Measurements from ENCODE around the gene C20orf141. TPM values are rescaled to one million over a fixed set of nuclear protein-coding genes. Genes with fewer than 3 reads are reported as not detected.
"Not testable (repeated sequence)": the region's sequence is repeated elsewhere in the genome, so short reads cannot be mapped to it uniquely, and the experiment has no call there.

Gene C20orf141
- total RNA-seq, 1 donor from 2014 or later: not detected

DNA sequence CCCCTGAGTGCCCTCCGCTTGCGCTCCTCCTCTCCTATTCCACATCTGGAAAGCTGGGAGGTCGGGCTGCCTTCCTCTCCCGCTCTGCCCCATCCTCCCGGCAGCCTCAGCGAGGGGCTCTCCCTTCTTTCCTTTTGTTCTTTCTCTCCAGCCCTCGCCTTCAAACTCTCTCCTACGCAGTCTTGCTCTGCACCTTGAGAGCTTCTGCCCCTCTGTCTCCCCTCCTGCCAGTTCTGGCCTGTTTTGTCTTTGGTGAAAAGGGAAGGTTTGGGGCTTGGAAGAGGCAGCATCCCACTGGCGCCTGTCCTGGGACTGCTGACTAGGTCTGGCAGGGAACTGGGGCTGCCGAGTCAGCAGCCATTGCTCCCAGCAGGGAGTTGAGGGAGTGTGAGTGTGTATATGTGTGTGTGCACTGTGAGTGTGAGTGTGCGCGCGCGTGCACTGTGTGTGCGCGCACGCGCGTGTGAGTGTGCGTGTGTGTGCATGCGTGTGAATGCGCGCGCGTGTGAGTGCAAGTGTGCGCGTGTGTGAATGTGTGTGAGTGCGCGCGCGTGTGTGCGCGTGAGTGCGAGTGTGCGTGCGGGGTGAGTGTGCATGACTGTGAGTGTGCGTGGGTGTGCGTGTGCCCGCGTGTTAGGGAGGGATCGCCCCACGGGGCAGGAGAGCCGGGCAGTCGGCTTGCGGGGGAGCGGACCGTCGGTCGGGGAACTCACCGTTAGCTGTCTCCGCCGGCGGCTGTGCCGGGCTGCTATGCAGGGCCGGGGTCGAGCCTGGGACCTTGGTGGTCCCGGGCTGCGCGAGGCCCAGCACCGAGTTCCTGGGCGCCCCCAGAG lies 14.9 kb upstream of the C20orf141 start:
- no peak for DNase-seq

DNA sequence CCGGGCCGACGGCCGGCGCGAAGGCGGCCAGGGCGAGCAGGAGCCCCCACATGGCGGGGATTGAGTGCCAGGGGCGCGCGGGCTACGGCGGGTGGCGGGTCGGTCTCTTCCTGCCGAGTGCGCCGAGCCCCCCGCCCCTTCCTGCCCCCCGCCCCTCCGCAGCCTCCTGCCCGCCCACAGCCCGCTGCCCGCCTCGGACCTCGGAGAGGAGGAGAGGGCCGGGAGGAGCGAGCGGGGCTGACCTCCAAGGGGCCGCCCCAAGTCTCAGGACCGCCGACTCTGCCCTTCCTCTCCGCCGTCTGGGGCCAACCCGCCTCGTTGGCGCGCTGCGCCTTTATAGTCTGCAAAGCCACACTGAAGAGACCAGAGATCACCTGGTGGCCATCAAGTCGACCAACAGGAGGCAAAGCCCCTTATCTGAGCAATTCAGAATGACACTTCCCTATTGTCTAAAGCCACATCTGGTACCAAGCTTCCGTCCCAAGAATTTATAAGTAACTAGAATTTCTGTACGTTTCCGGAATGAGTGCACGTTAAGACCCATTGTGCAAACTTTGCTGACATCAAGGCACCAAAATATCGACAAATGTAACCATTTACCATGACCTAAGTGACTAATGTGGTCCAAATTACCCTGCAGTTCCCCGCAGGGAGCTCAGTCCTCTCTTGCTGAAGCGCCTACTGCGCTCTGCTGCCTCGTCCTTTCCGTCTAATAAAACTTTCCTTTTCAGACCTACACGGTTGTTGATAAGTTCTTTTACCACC lies 14.1 kb upstream of the C20orf141 start, which contains the start of gene CPXM1:
CPXM1 (minus strand) TSS at position 107 of the 765 bp plus-strand sequence; CDS start at position 52, 55 bp downstream.
- peak; percentile 46 for DNase-seq

DNA sequence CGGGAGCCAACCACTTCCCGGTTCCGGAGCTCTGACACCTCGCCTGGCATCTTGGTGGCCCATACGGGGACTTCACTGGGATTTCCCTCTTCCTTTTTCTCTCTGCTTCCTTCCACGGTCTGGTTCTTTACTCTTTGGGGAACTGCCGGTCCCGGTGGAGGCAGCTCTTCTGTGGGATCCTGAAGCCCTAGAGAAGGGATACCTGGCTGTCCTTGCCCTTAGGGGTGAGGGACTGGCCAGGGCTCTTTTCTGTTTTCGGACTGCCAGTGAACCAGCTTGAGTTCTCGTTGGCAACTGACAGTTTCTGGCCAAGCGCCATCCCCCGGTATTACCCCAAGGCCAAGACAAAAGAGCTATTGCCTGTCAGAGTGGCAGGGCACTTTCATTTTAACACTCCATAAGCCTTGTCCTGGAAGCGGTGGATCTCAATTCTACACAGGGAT lies 13.5 kb upstream of the C20orf141 start:
- DNase-seq: no peak

DNA sequence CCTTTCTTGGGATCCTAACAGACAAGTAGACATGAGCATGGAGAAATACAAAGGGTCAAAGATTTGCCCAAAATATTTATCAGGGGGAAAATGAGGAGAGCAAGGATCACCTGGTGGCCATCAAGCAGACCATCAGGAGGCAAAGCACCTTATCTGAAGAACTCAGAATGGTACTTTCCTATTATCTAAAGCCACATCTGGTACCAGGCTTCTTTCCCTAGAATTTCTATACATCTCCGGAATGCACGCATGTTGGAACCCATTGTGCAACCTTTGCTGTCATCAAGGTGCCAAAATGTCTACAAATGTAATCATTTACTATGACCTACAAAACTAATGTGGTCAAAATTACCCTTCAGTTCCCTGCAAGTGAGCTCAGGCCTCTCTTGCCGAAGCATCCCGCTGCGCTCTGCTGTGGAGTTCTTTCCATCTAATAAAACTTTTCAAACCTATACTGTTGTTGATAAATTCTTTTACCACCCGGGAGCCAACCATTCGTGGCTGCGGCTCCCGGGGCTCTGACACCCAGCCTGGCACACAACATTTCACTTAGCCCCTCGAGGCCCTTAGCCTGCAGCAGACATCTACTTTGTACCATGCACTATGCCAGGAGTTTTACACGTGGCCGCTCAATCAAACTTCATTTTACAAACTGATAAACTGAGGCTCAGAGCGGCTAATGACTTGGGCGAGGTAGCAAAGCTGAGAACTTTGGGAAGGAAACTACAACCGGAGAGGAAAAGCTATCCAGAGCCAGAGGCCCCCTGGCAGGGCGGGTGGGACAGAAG lies 10.6 kb upstream of the C20orf141 start:
- no peak for DNase-seq

DNA sequence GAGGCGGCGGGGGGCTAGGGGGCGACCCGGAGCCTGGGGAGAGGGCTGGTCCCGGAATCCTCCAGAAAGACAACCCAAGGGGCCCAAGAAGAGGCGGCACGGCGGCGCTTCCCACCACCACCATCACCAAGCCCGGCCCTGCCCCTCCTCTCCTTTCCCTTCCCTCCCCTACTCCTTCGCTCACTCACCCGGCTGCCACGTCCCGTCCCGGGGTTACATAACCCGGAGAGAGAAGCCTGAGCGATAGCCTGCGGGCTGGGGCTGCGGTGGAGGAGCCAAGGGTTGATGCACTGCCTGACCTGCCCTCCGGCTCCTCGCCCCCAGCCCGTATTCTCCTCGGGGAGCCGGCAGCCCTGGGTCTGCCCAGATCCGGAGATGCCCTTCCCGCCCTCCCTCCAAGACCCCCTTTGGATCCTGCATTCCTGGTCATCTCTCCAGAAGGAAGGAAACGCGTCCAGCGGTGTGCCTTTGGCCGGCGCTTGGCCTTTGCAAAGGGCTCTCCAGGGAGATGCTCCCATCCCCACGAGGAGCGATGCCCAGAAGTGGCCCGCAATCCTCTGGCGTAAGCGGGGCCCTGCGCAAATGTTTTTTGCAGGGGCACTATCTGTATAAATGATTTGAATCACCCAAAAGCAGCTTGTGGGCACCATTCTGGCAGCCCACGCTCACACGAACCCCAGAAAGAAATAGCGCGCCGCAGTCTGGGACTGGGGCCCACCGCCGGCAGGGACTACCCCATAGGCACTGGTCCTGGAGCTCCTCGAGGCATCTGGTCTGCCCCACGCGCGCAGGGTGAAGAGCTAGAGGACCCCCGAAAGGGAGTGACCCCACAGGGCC lies 9.7 kb upstream of the C20orf141 start:
- DNase-seq: no peak

DNA sequence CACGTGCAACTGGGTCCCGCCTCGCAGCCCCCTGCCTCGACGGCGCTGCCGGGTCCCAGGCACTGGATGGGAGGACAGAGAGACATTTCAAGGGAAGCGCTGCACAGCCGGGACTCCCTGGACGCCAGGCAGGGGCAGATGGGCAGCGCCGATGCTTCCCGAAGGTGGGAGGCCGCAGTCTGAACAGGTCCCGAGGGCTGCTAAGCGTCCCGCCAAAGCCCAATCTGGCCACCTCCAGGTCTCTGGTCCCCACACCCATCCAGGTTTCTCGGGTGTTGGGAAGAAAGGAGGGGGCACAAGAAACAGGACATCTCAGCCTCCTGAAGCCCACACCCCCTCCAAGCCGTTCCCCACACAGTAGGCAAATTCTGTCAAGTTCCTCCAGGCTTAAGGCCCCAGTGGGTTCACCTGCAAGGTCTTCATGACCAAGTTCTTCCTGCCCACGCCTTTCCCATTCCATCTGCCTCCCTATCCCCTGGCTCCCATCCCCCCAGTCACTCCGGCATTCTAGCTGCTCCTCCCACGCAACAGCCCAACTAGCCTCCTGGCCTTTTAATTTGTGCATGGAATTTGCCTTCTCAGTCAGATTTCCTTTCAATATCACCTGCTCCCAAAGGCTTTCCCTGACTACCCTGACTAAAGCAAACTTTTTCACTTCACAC lies 9.0 kb upstream of the C20orf141 start:
- no peak for DNase-seq

DNA sequence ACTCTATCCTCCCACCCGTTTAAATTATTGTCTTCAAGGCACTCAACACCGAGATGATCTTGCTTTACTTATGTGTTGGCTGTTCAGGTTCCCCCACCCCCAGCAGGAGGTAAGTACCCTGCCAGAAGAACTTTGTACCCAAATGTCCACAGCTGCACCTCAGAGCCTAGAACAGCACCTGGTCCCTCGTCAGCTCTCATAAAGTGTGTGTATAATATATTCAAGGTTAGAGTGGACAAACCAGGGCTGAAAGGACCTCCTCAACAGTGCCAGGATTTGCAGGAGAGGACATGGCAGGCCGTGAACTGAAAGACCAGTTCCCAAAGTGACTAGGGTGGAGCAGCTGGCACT lies 8.5 kb upstream of the C20orf141 start:
- no peak for DNase-seq

DNA sequence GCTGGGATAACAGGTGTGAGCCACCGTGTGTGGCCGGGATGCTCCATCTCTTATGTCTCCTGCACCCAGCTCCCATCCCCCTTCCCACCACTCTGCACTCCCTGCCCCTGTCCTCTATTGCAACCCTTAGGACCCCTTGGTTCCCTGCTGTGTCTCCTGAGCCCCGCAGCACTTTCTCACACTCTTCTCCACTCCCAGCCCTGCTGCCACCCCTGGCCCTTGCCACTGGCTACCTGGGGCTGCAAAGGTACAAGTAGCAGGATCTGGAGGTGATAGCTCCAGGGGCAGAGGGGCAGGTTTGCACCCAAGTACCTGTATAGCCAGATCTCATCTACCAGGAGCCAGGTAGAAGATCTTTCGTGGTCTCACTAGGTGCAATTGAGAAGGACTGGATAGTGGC lies 7.8 kb upstream of the C20orf141 start:
- no peak for DNase-seq

DNA sequence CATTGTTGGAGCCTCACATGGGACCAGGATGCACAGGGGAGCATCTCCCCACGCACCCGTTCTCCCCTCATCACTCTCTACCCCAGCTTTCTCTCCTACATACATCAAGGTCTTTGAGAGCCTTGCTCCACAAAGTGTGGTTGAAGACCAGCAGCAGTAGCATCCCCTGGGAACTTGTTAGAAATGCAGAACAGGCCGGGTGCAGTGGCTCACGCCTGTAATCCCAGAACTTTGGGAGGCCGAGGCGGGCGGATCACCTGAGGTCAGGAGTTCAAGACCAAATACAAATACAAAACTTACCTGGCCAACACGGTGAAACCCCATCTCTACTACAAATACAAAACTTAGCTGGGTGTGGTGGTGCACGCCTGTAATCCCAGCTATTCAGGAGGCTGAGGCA lies 6.9 kb upstream of the C20orf141 start:
- not testable (repeated sequence) for DNase-seq

DNA sequence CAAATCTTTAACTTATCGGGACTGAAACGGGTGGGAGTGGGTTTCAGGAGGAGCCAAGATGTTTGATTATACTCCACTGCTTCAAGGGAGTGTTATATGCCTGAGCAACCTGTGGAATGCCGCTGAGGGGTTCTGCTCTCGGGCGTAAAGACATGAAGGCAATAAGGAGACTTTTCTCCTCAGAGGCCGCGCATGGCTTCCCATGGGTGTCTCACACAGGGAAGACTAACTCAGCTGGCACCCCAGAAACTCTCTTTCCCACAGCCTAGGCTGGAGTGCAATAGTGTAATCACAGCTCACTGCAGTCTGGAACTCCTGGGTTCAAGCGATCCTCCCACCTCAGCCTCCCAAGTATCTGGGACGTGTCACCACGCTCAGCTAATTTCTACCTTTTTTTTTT lies 5.1 kb upstream of the C20orf141 start:
- DNase-seq: no peak

DNA sequence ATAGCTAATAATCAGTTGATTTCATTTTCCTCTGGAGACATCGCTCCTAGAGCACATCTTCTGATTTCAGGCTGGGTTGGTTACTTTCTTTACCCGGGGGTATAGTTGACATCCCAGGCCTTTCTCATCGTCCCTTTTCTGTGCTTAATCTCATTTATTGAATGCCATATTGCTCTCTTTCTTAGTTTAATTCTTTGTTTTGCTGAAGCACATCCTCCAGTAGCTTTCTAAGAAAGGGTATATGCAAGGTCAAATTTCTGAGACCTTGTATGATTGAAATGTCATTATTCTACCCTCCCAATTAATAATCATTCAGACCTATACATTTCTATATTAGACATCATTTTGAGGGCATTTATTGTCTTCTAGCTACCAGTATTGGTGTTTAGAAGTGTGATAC lies 2.6 kb upstream of the C20orf141 start:
- DNase-seq: no peak

DNA sequence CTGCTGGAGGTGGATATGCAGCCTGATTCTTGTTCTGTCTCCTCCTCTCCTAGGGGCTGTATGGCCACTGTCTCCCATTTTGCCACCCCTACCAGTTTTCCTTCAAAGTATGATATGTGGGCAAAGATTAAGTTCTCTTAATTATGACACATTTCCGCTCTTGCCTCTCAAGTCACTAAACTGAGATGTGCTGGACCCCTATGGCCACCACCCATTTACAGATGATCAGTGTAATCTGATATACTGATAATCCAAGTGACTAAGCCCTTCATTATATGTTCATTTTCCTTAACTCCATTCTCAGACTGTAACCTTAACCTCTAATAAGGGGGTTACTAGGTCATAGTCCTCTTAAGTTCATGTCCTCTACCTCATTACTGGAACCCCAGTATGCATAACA lies 711 bp upstream of the C20orf141 start:
- no peak for DNase-seq

DNA sequence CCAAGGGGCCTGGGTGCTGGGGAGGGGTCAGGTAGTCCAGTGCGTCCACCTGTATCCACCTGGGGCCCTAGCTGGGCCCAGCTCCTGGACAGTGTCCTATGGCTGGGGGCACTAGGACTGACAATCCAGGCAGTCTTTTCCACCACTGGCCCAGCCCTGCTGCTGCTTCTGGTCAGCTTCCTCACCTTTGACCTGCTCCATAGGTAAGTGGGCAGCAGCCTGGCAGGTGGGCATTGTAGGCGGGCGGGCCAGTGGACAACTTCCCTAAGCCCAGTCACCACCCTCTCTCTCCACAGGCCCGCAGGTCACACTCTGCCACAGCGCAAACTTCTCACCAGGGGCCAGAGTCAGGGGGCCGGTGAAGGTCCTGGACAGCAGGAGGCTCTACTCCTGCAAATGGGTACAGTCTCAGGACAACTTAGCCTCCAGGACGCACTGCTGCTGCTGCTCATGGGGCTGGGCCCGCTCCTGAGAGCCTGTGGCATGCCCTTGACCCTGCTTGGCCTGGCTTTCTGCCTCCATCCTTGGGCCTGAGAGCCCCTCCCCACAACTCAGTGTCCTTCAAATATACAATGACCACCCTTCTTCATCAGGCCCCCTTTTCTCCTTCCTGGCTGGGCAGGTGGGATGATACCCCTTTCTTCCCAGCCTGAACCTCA lies 584 bp downstream of the C20orf141 start:
- DNase-seq: no peak

DNA sequence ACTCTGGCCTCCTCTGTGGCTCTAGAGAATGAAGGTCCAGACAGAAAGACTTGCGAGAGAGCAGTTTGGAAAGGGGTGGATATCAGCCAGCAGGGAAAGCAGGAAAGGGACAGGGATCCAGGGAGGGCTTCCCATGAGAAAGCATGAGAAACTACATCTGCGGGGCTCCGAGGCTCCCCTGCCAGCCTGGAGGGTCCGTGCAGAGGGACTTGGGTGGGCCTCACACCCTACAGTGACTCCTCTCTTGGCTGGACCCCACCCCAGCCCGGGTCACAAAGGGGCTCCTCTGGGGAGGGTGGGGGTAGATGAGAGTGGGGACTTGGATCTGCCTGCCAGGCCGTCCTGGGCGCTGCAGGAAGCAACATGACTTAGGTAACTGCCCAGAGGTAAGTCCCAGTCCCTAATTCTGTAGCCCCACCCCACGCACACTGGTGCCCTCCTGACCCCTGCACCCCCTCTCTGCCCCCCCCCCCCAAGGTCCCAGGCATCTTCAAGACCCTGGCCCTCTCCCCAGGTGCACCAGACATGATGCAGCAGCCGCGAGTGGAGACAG lies 1.3 kb downstream of the C20orf141 start, which contains the start of gene TMEM239:
TMEM239 (plus strand) TSS at position 335 of the 553 bp plus-strand sequence; CDS start at position 526, 191 bp downstream.
- DNase-seq: no peak

DNA sequence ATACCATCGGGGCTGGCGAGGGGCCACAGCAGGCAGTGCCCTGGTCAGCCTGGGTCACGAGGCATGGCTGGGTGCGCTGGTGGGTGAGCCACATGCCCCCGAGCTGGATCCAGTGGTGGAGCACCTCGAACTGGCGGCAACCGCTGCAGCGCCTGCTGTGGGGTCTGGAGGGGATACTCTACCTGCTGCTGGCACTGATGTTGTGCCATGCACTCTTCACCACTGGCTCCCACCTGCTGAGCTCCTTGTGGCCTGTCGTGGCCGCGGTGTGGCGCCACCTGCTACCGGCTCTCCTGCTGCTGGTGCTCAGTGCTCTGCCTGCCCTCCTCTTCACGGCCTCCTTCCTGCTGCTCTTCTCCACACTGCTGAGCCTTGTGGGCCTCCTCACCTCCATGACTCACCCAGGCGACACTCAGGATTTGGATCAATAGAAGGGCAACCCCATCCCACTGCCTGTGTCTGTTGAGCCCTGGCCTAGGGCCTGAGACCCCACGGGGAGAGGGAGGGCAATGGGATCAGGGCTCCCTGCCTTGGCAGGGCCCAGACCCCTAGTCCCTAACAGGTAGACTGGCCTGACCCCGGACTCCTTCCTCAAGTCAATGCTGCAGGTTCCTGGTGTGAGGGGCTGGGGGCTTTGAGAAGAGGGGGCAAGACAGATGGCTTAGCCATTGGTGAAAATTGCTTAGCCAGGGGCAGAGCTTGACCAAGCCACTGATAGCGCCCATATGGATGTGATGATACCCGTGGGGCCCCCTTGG lies 2.0 kb downstream of the C20orf141 start:
- no peak for DNase-seq

DNA sequence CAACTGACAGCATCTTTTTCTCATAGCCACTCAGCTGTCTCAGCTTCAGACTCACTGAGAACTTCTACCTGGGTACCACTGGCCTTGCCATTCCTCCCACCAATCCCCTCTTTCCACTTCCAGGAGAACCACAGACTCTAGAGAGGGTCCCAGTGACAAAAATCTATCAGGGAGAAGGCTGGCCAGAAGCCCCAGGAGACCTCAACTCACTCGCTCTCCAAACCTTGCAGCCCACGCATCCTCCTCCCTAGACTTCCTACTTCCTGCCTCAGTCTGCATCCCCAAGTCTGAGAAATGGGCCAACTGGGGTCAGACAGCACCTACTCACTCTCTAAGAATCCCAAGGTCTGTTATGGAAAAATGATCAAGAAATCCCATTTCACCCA lies 2.5 kb downstream of the C20orf141 start:
- DNase-seq: no peak

DNA sequence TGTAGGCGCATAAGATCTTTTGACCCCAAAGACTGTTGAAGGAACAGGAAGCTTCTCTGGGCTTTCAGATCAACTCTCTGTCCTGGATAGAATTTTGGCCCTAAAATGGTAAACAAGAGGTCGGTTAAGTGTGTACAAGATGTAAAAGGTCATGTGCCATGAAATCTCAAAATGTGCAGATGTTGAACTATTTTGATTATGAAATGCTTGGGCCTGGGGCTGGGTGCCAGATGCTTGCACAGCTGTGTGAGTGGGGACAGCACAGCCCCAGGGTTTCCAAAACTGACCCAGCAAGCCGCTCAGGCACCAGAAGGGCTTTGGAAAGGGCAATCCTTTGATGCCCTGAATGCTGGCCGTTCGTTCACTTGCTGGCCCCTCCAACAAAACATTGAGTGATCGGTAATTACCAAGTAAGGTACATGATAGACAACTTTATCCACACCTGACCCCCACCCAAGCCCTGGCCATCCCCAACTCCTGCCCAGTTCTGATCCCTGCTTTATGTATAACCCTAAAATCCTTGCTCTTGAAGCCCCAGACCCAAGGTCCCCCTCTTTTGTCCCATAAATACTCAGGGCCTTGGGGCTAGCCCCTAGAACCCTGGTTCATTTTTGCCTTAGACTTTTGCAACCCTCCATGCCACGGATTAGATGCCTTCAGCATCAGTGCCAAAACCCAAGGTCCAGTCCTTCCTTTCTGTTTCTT lies 3.3 kb downstream of the C20orf141 start:
- DNase-seq: no peak

DNA sequence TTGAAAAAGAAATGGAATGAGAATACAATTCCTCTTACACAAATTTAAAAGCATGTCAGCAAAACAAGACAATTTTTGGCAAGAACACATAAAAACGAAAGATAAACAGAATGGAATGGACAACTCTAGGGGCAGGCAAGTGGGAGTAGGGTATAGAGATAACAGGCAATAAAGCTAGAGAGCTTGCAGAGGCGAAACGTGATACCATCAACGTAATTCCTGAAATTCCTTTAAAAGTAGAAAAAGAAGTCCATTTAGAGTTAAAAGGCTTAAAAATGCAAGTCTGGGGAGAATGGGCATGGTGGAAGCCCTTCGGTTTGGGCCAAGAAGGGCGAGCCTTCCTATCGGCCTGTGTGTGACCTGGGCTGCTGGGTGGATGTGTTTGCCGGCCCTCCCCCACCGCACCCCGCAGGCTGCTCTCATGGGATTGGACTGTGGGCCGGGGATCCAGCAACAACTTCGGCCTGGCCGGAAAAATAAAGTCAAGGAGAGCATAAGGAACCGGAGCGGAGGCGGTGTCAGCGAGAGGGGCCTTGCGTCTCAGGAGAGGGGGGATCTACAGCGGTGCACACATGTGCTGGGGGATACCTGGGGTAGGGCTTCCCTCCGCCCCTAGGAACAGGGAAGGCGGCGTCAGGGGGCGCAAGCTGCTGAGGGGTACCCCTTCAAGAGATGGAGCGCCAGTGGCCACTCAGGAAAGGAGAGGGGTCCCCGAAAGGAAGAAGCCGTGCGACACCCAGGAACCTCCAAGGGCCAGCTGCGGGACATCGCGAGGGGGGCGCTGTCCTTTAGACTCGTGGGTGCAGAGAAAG lies 5.5 kb downstream of the C20orf141 start:
- DNase-seq: no peak
